Measurements from ENCODE around the gene GFOD2.
A peak's percentile ranks its signal among the peaks of the same experiment; 100 is the strongest.

Gene GFOD2

GRCh38 chr16:67669499-67670101, 49.5 kb downstream of the GFOD2 start:
- DNase-seq (ENCODE audit: low spot score): no peak

- no peak for DNase-seq (ENCODE audit: low spot score)
These were observed 50.5 kb downstream of the GFOD2 start for GRCh38 chr16:67668495-67669157.

- DNase-seq (ENCODE audit: low spot score): peak; percentile 99
These were observed 51.2 kb downstream of the GFOD2 start for GRCh38 chr16:67667817-67668494.

GRCh38 chr16:67667453-67667816, 51.7 kb downstream of the GFOD2 start:
- DNase-seq (ENCODE audit: low spot score): no peak

- DNase-seq (ENCODE audit: low spot score): peak; percentile 99
These were observed 52.3 kb downstream of the GFOD2 start, which contains the start of the genes C16orf86 and ENKD1 for GRCh38 chr16:67666559-67667452. Gene C16orf86 (plus strand): TSS chr16:67666814. CDS start chr16:67666971, 157 bp downstream. Gene ENKD1 (minus strand): TSS chr16:67666750. CDS start chr16:67666442, 308 bp downstream.

- DNase-seq (ENCODE audit: low spot score): peak; percentile 69
These were observed 53.0 kb downstream of the GFOD2 start for GRCh38 chr16:67666032-67666551.

- DNase-seq (ENCODE audit: low spot score): no peak
These were observed 53.5 kb downstream of the GFOD2 start for GRCh38 chr16:67665598-67665997.

GRCh38 chr16:67664871-67665270, 54.2 kb downstream of the GFOD2 start:
- DNase-seq (ENCODE audit: low spot score): no peak

GRCh38 chr16:67664258-67664657, 54.9 kb downstream of the GFOD2 start:
- DNase-seq (ENCODE audit: low spot score): no peak

GRCh38 chr16:67663877-67664222, 55.3 kb downstream of the GFOD2 start:
- no peak for DNase-seq (ENCODE audit: low spot score)

- DNase-seq (ENCODE audit: low spot score): peak; percentile 77
These were observed 55.8 kb downstream of the GFOD2 start for GRCh38 chr16:67663151-67663876.

GRCh38 chr16:67662653-67663010, 56.5 kb downstream of the GFOD2 start:
- no peak for DNase-seq (ENCODE audit: low spot score)

- no peak for DNase-seq (ENCODE audit: low spot score)
These were observed 57.0 kb downstream of the GFOD2 start for GRCh38 chr16:67661886-67662652.

- DNase-seq (ENCODE audit: low spot score): peak; percentile 65
These were observed 57.9 kb downstream of the GFOD2 start for GRCh38 chr16:67661101-67661761.

GRCh38 chr16:67660564-67661028, 58.5 kb downstream of the GFOD2 start, which contains the start of gene PARD6A:
Gene PARD6A (plus strand): TSS chr16:67660960. CDS start chr16:67661039, 79 bp downstream.
- peak; percentile 100 for DNase-seq (ENCODE audit: low spot score)

GRCh38 chr16:67659675-67660563, 59.2 kb downstream of the GFOD2 start, which contains the start of gene ACD:
Gene ACD (minus strand): TSS chr16:67660260. CDS start chr16:67660220, 40 bp downstream.
- DNase-seq (ENCODE audit: low spot score): peak; percentile 99

- no peak for DNase-seq (ENCODE audit: low spot score)
These were observed 60.1 kb downstream of the GFOD2 start for GRCh38 chr16:67658849-67659674.

Data from HuH-7 (cell line).